ENCODE results near the gene CCDC30. TPM values are rescaled to one million over a fixed set of nuclear protein-coding genes. Genes with fewer than 3 reads are reported as not detected.
A peak's percentile ranks its signal among the peaks of the same experiment; 100 is the strongest.

CCDC30 gene
- total and polyA plus RNA-seq, 7 experiments from 2014 or later, result 0.26 to 5.3 (median 4.0) TPM

- Mint-ChIP-seq H3K36me3 (peaks cover 0 to 9% (median 0%) of the 10 kb centered on the region in 5 donors), H3K27me3 (peaks cover 0 to 4% (median 0%) of the 10 kb centered on the region in 5 donors), H3K9me3 (no peaks in the 10 kb centered on the region), H3K4me3 (no peak overlapping the region), H3K27ac (peak overlapping the region in 1 of 9 donors; percentile 42), H3K4me1 (peaks cover 0 to 4% (median 0%) of the 10 kb centered on the region in 7 donors)
- H3K9me3 ChIP-seq (ENCODE audit: control insufficient read depth in 2 of 3, low read length in 3 of 3), result no peaks in the 10 kb centered on the region
- no peaks in the 10 kb centered on the region for H3K27me3 ChIP-seq (ENCODE audit: control insufficient read depth in 2 of 2, insufficient read depth in 2 of 2, low read length in 2 of 2)
- no peak overlapping the region for H3K4me3 ChIP-seq (ENCODE audit: low read length)
- POLR2A ChIA-PET, result no interaction called here
- no peak for DNase-seq
- no peak overlapping the region for H3K27ac ChIP-seq (ENCODE audit: low read depth, low read length)
- intact Hi-C loops (cut with micrococcal nuclease), result no loop called here
- H3K36me3 ChIP-seq (ENCODE audit: control insufficient read depth in 2 of 3, insufficient read depth in 3 of 3, low read length in 3 of 3), result no peaks in the 10 kb centered on the region
- no peaks in the 10 kb centered on the region for H3K4me1 ChIP-seq (ENCODE audit: control insufficient read depth in 2 of 2, insufficient read depth in 2 of 2, low read length in 2 of 2)
- CTCF ChIA-PET, result no interaction called here
- ATAC-seq, result no peak
Observed at GRCh38 chr1:42430286-42431135, 32.6 kb upstream of the CCDC30 start.

- Histone ChIP-seq H3K4me1 (ENCODE audit: control insufficient read depth in 2 of 2, insufficient read depth in 2 of 2, low read length in 2 of 2) (no peaks in the 10 kb centered on the region), H3K27ac (ENCODE audit: low read depth, low read length) (no peak overlapping the region), H3K4me3 (ENCODE audit: low read length) (no peak overlapping the region), H3K27me3 (ENCODE audit: control insufficient read depth in 2 of 2, insufficient read depth in 2 of 2, low read length in 2 of 2) (peaks cover 0 to 3% of the 10 kb centered on the region in 2 donors), H3K36me3 (ENCODE audit: control insufficient read depth in 2 of 3, insufficient read depth in 3 of 3, low read length in 3 of 3) (no peaks in the 10 kb centered on the region), H3K9me3 (ENCODE audit: control insufficient read depth in 2 of 3, low read length in 3 of 3) (no peaks in the 10 kb centered on the region)
- Mint-ChIP-seq H3K36me3 (peaks cover 0 to 9% (median 0%) of the 10 kb centered on the region in 5 donors), H3K4me1 (peaks cover 0 to 4% (median 0%) of the 10 kb centered on the region in 7 donors), H3K4me3 (no peak overlapping the region), H3K9me3 (no peaks in the 10 kb centered on the region), H3K27me3 (peaks cover 0 to 4% (median 0%) of the 10 kb centered on the region in 5 donors), H3K27ac (no peak overlapping the region)
- ChIA-PET CTCF (no interaction called here), POLR2A (no interaction called here)
- intact Hi-C loops (cut with micrococcal nuclease), result no loop called here
- DNase-seq (no peak), ATAC-seq (no peak)
Observed at GRCh38 chr1:42431514-42431913, 31.6 kb upstream of the CCDC30 start.

- no peak for DNase-seq
- H3K9me3 ChIP-seq (ENCODE audit: control insufficient read depth in 2 of 3, low read length in 3 of 3), result no peaks in the 10 kb centered on the region
- CTCF ChIA-PET, result interaction anchor here (1.4 kb wide), 1 partner anchor 259 kb away, joined by 3 read pairs; no protein-coding TSS in a partner anchor
- Mint-ChIP-seq H3K27me3 (peaks cover 0 to 9% (median 0%) of the 10 kb centered on the region in 5 donors), H3K27ac (no peak overlapping the region), H3K4me3 (no peak overlapping the region), H3K4me1 (peaks cover 0 to 4% (median 0%) of the 10 kb centered on the region in 7 donors), H3K36me3 (peaks cover 0 to 13% (median 0%) of the 10 kb centered on the region in 5 donors), H3K9me3 (no peaks in the 10 kb centered on the region)
- peaks cover 0 to 3% of the 10 kb centered on the region in 2 donors for H3K27me3 ChIP-seq (ENCODE audit: control insufficient read depth in 2 of 2, insufficient read depth in 2 of 2, low read length in 2 of 2)
- intact Hi-C loops (cut with micrococcal nuclease), result no loop called here
- no peaks in the 10 kb centered on the region for H3K36me3 ChIP-seq (ENCODE audit: control insufficient read depth in 2 of 3, insufficient read depth in 3 of 3, low read length in 3 of 3)
- ATAC-seq, result no peak
- POLR2A ChIA-PET, result no interaction called here
- H3K4me1 ChIP-seq (ENCODE audit: control insufficient read depth in 2 of 2, insufficient read depth in 2 of 2, low read length in 2 of 2), result no peaks in the 10 kb centered on the region
- H3K4me3 ChIP-seq (ENCODE audit: low read length), result no peak overlapping the region
- no peak overlapping the region for H3K27ac ChIP-seq (ENCODE audit: low read depth, low read length)
Observed at GRCh38 chr1:42432714-42433113, 30.4 kb upstream of the CCDC30 start.

- peaks cover 0 to 4% (median 0%) of the 10 kb centered on the region in 7 donors for H3K4me1 Mint-ChIP-seq
- peaks cover 0 to 17% (median 0%) of the 10 kb centered on the region in 5 donors for H3K36me3 Mint-ChIP-seq
- peaks cover 0 to 3% of the 10 kb centered on the region in 2 donors for H3K27me3 ChIP-seq (ENCODE audit: control insufficient read depth in 2 of 2, insufficient read depth in 2 of 2, low read length in 2 of 2)
- H3K9me3 ChIP-seq (ENCODE audit: control insufficient read depth in 2 of 3, low read length in 3 of 3), result no peaks in the 10 kb centered on the region
- H3K27ac Mint-ChIP-seq, result no peak overlapping the region
- H3K4me3 ChIP-seq (ENCODE audit: low read length), result no peak overlapping the region
- no peaks in the 10 kb centered on the region for H3K4me1 ChIP-seq (ENCODE audit: control insufficient read depth in 2 of 2, insufficient read depth in 2 of 2, low read length in 2 of 2)
- CTCF ChIA-PET, result interaction anchor here (1.4 kb wide), 1 partner anchor 260 kb away, joined by 3 read pairs; no protein-coding TSS in a partner anchor
- ATAC-seq (no peak), DNase-seq (no peak)
- no peak overlapping the region for H3K27ac ChIP-seq (ENCODE audit: low read depth, low read length)
- intact Hi-C loops (cut with micrococcal nuclease), result no loop called here
- no peaks in the 10 kb centered on the region for H3K36me3 ChIP-seq (ENCODE audit: control insufficient read depth in 2 of 3, insufficient read depth in 3 of 3, low read length in 3 of 3)
- POLR2A ChIA-PET, result interaction anchor here (0.7 kb wide), 1 partner anchor 22 kb away, joined by 3 read pairs; the partner anchor contains the start of gene ZMYND12
- no peaks in the 10 kb centered on the region for H3K9me3 Mint-ChIP-seq
- H3K27me3 Mint-ChIP-seq, result peaks cover 0 to 9% (median 0%) of the 10 kb centered on the region in 5 donors
- no peak overlapping the region for H3K4me3 Mint-ChIP-seq
Observed at GRCh38 chr1:42433369-42433768, 29.7 kb upstream of the CCDC30 start.

- CTCF ChIA-PET, result no interaction called here
Observed at GRCh38 chr1:42434340-42434739, 28.7 kb upstream of the CCDC30 start.

GRCh38 chr1:42439940-42440339, 23.1 kb upstream of the CCDC30 start:
- Histone ChIP-seq H3K4me3 (ENCODE audit: low read length) (no peak overlapping the region), H3K4me1 (ENCODE audit: control insufficient read depth in 2 of 2, insufficient read depth in 2 of 2, low read length in 2 of 2) (no peaks in the 10 kb centered on the region), H3K9me3 (ENCODE audit: control insufficient read depth in 2 of 3, low read length in 3 of 3) (no peaks in the 10 kb centered on the region), H3K27me3 (ENCODE audit: control insufficient read depth in 2 of 2, insufficient read depth in 2 of 2, low read length in 2 of 2) (peaks cover 0 to 3% of the 10 kb centered on the region in 2 donors), H3K27ac (ENCODE audit: low read depth, low read length) (no peak overlapping the region), H3K36me3 (ENCODE audit: control insufficient read depth in 2 of 3, insufficient read depth in 3 of 3, low read length in 3 of 3) (no peaks in the 10 kb centered on the region)
- Mint-ChIP-seq H3K9me3 (peaks cover 0 to 2% (median 0%) of the 10 kb centered on the region in 11 donors), H3K27me3 (peaks cover 0 to 4% (median 0%) of the 10 kb centered on the region in 5 donors), H3K4me1 (peaks cover 0 to 4% (median 0%) of the 10 kb centered on the region in 7 donors), H3K4me3 (no peak overlapping the region), H3K27ac (no peak overlapping the region), H3K36me3 (peaks cover 0 to 14% (median 0%) of the 10 kb centered on the region in 5 donors)
- ChIA-PET POLR2A (no interaction called here), CTCF (interaction anchor here (0.6 kb wide), 1 partner anchor 1315 kb away, joined by 4 read pairs; no protein-coding TSS in a partner anchor)
- no peak for ATAC-seq
- intact Hi-C loops (cut with micrococcal nuclease), result no loop called here
- no peak for DNase-seq

More at GRCh38 chr1:42434340-42434739, 28.7 kb upstream of the CCDC30 start:
- Histone ChIP-seq H3K36me3 (ENCODE audit: control insufficient read depth in 2 of 3, insufficient read depth in 3 of 3, low read length in 3 of 3) (no peaks in the 10 kb centered on the region), H3K4me3 (ENCODE audit: low read length) (no peak overlapping the region), H3K9me3 (ENCODE audit: control insufficient read depth in 2 of 3, low read length in 3 of 3) (no peaks in the 10 kb centered on the region), H3K4me1 (ENCODE audit: control insufficient read depth in 2 of 2, insufficient read depth in 2 of 2, low read length in 2 of 2) (no peaks in the 10 kb centered on the region), H3K27me3 (ENCODE audit: control insufficient read depth in 2 of 2, insufficient read depth in 2 of 2, low read length in 2 of 2) (peaks cover 0 to 3% of the 10 kb centered on the region in 2 donors), H3K27ac (ENCODE audit: low read depth, low read length) (no peak overlapping the region)
- H3K9me3 Mint-ChIP-seq, result peaks cover 0 to 2% (median 0%) of the 10 kb centered on the region in 11 donors
- no peak overlapping the region for H3K4me3 Mint-ChIP-seq
- peaks cover 0 to 9% (median 0%) of the 10 kb centered on the region in 5 donors for H3K27me3 Mint-ChIP-seq
- ATAC-seq (no peak), DNase-seq (no peak)
- no peak overlapping the region for H3K27ac Mint-ChIP-seq
- intact Hi-C loops (cut with micrococcal nuclease), result no loop called here
- POLR2A ChIA-PET, result interaction anchor here (0.6 kb wide), 1 partner anchor 23 kb away, joined by 5 read pairs; no protein-coding TSS in a partner anchor
- H3K36me3 Mint-ChIP-seq, result peaks cover 0 to 17% (median 0%) of the 10 kb centered on the region in 5 donors
- peaks cover 0 to 4% (median 0%) of the 10 kb centered on the region in 7 donors for H3K4me1 Mint-ChIP-seq

All from naive thymus-derived CD4-positive, alpha-beta T cell (primary cell).